Spinal cord (tissue), 10 donors: ENCODE measurements around the gene DGKQ. TPM values are rescaled to one million over a fixed set of nuclear protein-coding genes. Genes with fewer than 3 reads are reported as not detected.
A peak's percentile ranks its signal among the peaks of the same experiment; 100 is the strongest.

Experiments
- DNase-seq, 6 donors: peaks; one replicate each; pipeline versions ENCODE4 v3.0.0 to v3.0.0-alpha.2; 2013 to 2015; ENCODE audit warnings: low spot score in 6 of 6, low read depth in 4 of 6
- H3K27ac ChIP-seq: one replicate; pipeline ENCODE4 v1.5.1; 2013; ENCODE audit warnings: low read depth, low read length, control low read depth
- H3K27me3 ChIP-seq: one replicate; pipeline ENCODE4 v1.6.1; 2013; ENCODE audit warnings: low read length; ENCODE audit not compliant: control insufficient read depth, insufficient read depth
- H3K36me3 ChIP-seq: one replicate; pipeline ENCODE4 v1.6.1; 2013; ENCODE audit warnings: low read length; ENCODE audit not compliant: control insufficient read depth, insufficient read depth
- H3K4me1 ChIP-seq: one replicate; pipeline ENCODE4 v1.6.1; 2013; ENCODE audit warnings: low read length; ENCODE audit not compliant: control insufficient read depth, insufficient read depth
- H3K4me3 ChIP-seq: one replicate; pipeline ENCODE4 v1.5.1; 2013; ENCODE audit warnings: low read depth, low read length, control low read depth
- H3K9me3 ChIP-seq: one replicate; pipeline ENCODE4 v1.6.1; 2013; ENCODE audit warnings: low read length; ENCODE audit not compliant: control insufficient read depth, insufficient read depth
- WGBS: methylation state at CpG from one replicate; pipeline ENCODE4 v1.1.5; 2013; ENCODE audit warnings: missing lambda C conversion rate; ENCODE audit not compliant: insufficient coverage; 5-methylcytosine and 5-hydroxymethylcytosine counted together
- polyA plus RNA-seq, 2 donors: library from polyadenylated mRNA; unstranded; fragments of 120-200 nt; gene quantifications; one replicate each; pipeline ENCODE4 v1.2.1, GENCODE V29; 2013; ENCODE audit not compliant: insufficient read length in 2 of 2
- total RNA-seq, 2 donors: library from RNA; depleted of rRNA in 1 of 2; stranded (reverse); fragments of 120-200 nt in 1 of 2; fragments of >200 nt in 1 of 2; gene quantifications; one replicate each; pipeline versions ENCODE4 v1.2.3 to v1.2.4, GENCODE V29; 2013 to 2014
- donor health status: healthy.

DGKQ gene
- total and polyA plus RNA-seq, 4 donors, result 10.4 to 28.4 (median 18.4) TPM

- no peak overlapping the region for H3K4me3 ChIP-seq
- no peak overlapping the region for H3K27ac ChIP-seq
- WGBS, result 75% methylated on average over 8 of the region's 8 CpGs
- H3K27me3 ChIP-seq, result no peaks in the 10 kb centered on the region
- peaks cover 97% of the 10 kb centered on the region for H3K36me3 ChIP-seq
- no peaks in the 10 kb centered on the region for H3K9me3 ChIP-seq
- peak in 1 of 6 donors; percentile 1 for DNase-seq
- no peaks in the 10 kb centered on the region for H3K4me1 ChIP-seq
Measured at GRCh38 chr4:957231-957580, 16.2 kb downstream of the DGKQ start.

GRCh38 chr4:956531-957230 lies 16.7 kb downstream of the DGKQ start:
- peaks cover 97% of the 10 kb centered on the region for H3K36me3 ChIP-seq
- no peaks in the 10 kb centered on the region for H3K27me3 ChIP-seq
- no peak overlapping the region for H3K27ac ChIP-seq
- no peaks in the 10 kb centered on the region for H3K9me3 ChIP-seq
- H3K4me1 ChIP-seq, result no peaks in the 10 kb centered on the region
- WGBS, result 79% methylated on average over 11 of the region's 14 CpGs
- peak in 1 of 6 donors; percentile 0 for DNase-seq
- H3K4me3 ChIP-seq, result no peak overlapping the region

- Histone ChIP-seq H3K36me3 (peaks cover 96% of the 10 kb centered on the region), H3K27ac (no peak overlapping the region), H3K4me3 (no peak overlapping the region), H3K9me3 (no peaks in the 10 kb centered on the region), H3K4me1 (no peaks in the 10 kb centered on the region), H3K27me3 (no peaks in the 10 kb centered on the region)
- 78% methylated on average over 9 of the region's 12 CpGs for WGBS
- no peak for DNase-seq
Measured at GRCh38 chr4:955931-956381, 17.4 kb downstream of the DGKQ start.

GRCh38 chr4:955161-955921 lies 18.0 kb downstream of the DGKQ start:
- H3K27ac ChIP-seq, result no peak overlapping the region
- peak in 1 of 6 donors; percentile 0 for DNase-seq
- no peaks in the 10 kb centered on the region for H3K27me3 ChIP-seq
- H3K36me3 ChIP-seq, result peaks cover 94% of the 10 kb centered on the region
- no peak overlapping the region for H3K4me3 ChIP-seq
- no peaks in the 10 kb centered on the region for H3K9me3 ChIP-seq
- H3K4me1 ChIP-seq, result no peaks in the 10 kb centered on the region
- 92% methylated on average over 32 of the region's 33 CpGs for WGBS

GRCh38 chr4:954211-955020 lies 19.0 kb downstream of the DGKQ start:
- no peaks in the 10 kb centered on the region for H3K4me1 ChIP-seq
- H3K9me3 ChIP-seq, result no peaks in the 10 kb centered on the region
- no peaks in the 10 kb centered on the region for H3K27me3 ChIP-seq
- no peak overlapping the region for H3K27ac ChIP-seq
- H3K36me3 ChIP-seq, result peaks cover 91% of the 10 kb centered on the region
- no peak overlapping the region for H3K4me3 ChIP-seq
- WGBS, result 93% methylated on average over 11 of the region's 17 CpGs
- no peak for DNase-seq

GRCh38 chr4:953574-953915 lies 19.8 kb downstream of the DGKQ start:
- Histone ChIP-seq H3K36me3 (peaks cover 88% of the 10 kb centered on the region), H3K4me3 (no peak overlapping the region), H3K27me3 (no peaks in the 10 kb centered on the region), H3K27ac (no peak overlapping the region), H3K4me1 (no peaks in the 10 kb centered on the region), H3K9me3 (no peaks in the 10 kb centered on the region)
- 99% methylated on average over 9 of the region's 13 CpGs for WGBS
- DNase-seq, result peak in 1 of 6 donors; percentile 0

GRCh38 chr4:952881-953573 lies 20.3 kb downstream of the DGKQ start:
- 96% methylated on average over 28 of the region's 28 CpGs for WGBS
- DNase-seq, result no peak
- Histone ChIP-seq H3K27ac (no peak overlapping the region), H3K27me3 (no peaks in the 10 kb centered on the region), H3K9me3 (no peaks in the 10 kb centered on the region), H3K36me3 (peaks cover 88% of the 10 kb centered on the region), H3K4me1 (peaks cover 4% of the 10 kb centered on the region), H3K4me3 (no peak overlapping the region)

GRCh38 chr4:951594-952468 lies 21.5 kb downstream of the DGKQ start:
- Histone ChIP-seq H3K4me3 (no peak overlapping the region), H3K27ac (no peak overlapping the region), H3K9me3 (no peaks in the 10 kb centered on the region), H3K4me1 (peaks cover 8% of the 10 kb centered on the region), H3K27me3 (no peaks in the 10 kb centered on the region), H3K36me3 (peaks cover 88% of the 10 kb centered on the region)
- DNase-seq, result peak in 1 of 6 donors; percentile 0
- WGBS, result 86% methylated on average over 23 of the region's 23 CpGs
